SH-SY5Y (cell line): Measurements from ENCODE around the gene WEE1.

Experiments
- GATA2 ChIP-seq: IDR thresholded peaks from 2 replicates; pipeline ENCODE4 v1.6.1; 2011; ENCODE audit warnings: mild to moderate bottlenecking, low read depth, low read length
- GATA3 ChIP-seq: IDR thresholded peaks from 2 replicates; pipeline ENCODE4 v1.6.1; 2011; ENCODE audit warnings: low read depth, mild to moderate bottlenecking, low read length, moderate library complexity

The WEE1 gene

GRCh38 chr11:9561279-9561982, 12.0 kb upstream of the WEE1 start:
- TF ChIP-seq GATA2: no peak
- no peak for TF ChIP-seq GATA3

DNA sequence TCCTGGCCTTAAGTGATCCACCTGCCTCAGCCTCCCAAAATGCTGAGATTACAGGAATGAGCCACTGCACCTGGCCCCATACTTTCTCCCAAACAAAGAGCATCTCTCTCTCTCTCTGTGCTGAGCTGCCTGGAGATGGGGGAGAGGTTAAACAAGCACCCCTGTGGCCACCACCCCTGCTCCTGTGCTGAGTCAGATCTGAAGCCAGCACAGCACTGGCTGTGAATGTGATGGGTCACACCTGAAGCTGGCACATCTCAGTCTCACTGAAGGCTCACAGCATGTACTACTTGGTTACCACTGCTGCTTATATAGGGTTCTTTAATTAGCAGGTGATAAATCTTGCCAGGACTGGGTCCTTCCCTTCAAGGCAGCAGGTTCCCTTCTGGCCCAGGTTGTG, 10.8 kb upstream of the WEE1 start:
- TF ChIP-seq GATA3 (no peak), GATA2 (no peak)

GRCh38 chr11:9563196-9563730, 10.2 kb upstream of the WEE1 start:
- no peak for TF ChIP-seq GATA2
- TF ChIP-seq GATA3: no peak

DNA sequence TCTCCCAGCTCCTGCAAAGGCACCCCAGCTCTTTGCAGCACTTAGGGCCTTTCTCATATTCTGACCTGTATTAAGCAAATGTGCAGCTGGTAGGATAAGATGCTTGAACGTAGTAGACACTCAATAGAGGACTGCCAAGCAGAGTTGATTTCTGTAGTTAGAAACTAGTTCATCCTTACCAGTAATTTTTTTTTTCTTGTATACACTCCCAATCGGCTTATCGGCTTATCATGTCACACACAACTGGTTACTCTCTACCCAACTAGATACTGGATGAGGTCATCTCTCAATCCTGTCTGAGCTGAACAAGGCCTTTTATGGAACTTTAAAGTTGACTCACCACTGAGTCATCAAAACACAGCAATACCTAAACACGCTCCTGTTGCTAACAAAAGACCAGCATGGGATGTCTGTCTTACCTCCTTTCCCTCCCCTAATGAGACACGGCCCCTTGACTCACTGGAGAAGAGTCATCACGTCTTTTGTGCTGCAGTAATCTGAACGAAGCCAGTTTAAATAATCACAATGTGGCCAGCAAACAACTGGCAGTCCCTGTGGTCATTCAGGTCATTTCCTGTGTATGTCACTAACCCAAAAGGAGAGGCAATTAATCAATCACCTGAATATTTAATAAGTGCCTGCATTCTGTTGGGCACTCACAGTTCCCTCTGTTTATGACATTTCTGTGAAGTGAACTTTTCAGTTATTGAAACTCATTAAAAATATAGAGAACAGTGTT, 7.5 kb upstream of the WEE1 start:
- TF ChIP-seq GATA3: no peak
- no peak for TF ChIP-seq GATA2

- TF ChIP-seq GATA2: no peak
- TF ChIP-seq GATA3: no peak
Observed at GRCh38 chr11:9566561-9567063, 6.9 kb upstream of the WEE1 start.

GRCh38 chr11:9567401-9567800, 6.1 kb upstream of the WEE1 start:
- TF ChIP-seq GATA3 (no peak), GATA2 (no peak)

DNA sequence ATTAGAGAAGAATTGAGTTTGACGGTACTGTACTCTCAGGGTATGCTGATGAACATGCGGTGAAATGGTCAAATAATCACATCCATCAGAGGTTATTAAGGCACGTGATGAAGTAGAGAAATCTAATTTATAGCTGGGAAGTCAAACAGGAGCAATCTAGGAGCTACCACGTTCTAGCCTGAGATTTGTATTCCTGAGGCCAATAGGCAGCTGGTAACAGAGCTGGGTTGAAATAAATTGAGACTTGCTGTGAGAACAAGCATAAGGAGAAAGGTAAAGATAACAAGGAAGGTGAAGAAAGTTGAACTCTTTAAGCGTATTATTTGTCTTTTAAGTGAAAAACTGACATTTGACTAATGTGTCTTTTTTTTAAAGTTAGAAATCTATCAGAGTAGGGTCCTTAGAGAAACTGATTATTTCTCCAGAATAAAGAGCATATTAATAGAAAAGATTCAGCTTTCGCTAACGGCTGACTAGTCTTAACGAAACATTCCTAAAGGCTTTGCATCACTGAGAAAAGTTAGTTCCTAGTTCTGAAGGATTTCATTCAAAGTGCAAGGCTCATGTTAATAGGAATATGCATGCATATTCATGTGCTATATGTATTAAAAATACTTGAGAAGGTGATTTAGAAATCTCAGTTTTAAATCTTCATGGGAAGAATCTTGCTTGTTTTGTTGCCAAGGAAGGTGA, 5.2 kb upstream of the WEE1 start:
- TF ChIP-seq GATA3 (no peak), GATA2 (no peak)

GRCh38 chr11:9568854-9569587, 4.4 kb upstream of the WEE1 start:
- TF ChIP-seq GATA2: no peak
- no peak for TF ChIP-seq GATA3

GRCh38 chr11:9569588-9570164, 3.8 kb upstream of the WEE1 start:
- TF ChIP-seq GATA2 (no peak), GATA3 (no peak)

- TF ChIP-seq GATA3 (no peak), GATA2 (no peak)
Observed at GRCh38 chr11:9570313-9571025, 3.0 kb upstream of the WEE1 start.

DNA sequence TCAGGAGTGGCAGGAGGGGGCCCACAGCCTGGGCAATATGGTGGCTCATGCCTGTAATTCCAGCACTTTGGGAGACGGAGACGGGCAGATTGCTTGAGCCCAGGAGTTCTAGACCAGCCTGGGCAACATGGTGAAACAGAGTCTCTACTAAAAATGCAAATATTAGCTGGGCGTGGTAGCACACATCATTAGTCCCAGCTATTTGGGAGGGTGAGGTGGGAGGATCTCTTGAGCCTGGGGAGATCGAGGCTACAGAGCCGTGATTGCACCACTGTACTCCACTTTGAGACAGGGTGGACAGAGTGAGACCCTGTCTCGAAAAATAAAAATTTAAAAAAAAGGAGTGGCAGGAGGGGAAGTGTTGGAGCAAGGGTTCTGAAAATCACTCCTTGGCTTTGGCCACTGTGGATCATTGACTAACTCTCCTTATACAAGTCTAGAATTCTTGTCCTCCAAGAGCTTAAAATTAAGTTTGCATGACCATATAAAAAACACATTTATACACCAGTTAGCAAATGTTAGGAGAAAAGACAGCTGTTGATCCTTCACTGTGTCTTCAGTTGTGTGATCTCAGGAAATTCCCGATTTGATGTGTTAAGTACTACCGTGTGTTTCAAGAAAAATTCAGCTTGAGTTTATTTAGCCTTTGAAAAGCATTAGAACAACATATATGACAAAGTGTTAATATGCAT, 2.3 kb upstream of the WEE1 start:
- TF ChIP-seq GATA3 (no peak), GATA2 (no peak)

GRCh38 chr11:9571763-9572115, 1.7 kb upstream of the WEE1 start:
- no peak for TF ChIP-seq GATA3
- no peak for TF ChIP-seq GATA2

DNA sequence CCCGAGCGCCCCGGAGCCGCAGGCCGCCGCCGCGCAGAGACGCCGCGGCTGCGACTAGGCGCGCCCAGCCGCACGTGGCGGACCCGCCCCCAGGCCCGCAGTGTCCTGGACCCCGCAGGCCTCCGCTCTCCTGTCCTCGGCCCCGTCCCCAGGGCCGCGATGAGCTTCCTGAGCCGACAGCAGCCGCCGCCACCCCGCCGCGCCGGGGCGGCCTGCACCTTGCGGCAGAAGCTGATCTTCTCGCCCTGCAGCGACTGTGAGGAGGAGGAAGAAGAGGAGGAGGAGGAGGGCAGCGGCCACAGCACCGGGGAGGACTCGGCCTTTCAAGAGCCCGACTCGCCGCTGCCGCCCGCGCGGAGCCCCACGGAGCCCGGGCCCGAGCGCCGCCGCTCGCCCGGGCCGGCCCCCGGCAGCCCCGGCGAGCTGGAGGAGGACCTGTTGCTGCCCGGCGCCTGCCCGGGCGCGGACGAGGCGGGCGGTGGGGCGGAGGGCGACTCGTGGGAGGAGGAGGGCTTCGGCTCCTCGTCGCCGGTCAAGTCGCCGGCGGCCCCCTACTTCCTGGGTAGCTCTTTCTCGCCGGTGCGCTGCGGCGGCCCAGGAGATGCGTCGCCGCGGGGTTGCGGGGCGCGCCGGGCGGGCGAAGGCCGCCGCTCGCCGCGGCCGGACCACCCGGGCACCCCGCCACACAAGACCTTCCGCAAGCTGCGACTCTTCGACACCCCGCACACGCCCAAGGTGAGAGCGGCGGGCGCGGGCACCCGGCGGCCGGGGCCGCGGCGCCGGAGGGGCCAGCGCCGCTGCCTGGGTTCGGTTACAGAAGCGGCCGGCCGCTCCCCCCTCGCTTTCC, 528 bp downstream of the WEE1 start:
- no peak for TF ChIP-seq GATA2
- TF ChIP-seq GATA3: no peak
